Fibroblast of gingiva (primary cell): ENCODE measurements around the gene HIGD1B.
A peak's percentile ranks its signal among the peaks of the same experiment; 100 is the strongest.

Source experiments
- DNase-seq: peaks from one replicate; pipeline ENCODE4 v3.0.0-alpha.2; 2011; ENCODE audit warnings: low read depth

The HIGD1B gene

DNA sequence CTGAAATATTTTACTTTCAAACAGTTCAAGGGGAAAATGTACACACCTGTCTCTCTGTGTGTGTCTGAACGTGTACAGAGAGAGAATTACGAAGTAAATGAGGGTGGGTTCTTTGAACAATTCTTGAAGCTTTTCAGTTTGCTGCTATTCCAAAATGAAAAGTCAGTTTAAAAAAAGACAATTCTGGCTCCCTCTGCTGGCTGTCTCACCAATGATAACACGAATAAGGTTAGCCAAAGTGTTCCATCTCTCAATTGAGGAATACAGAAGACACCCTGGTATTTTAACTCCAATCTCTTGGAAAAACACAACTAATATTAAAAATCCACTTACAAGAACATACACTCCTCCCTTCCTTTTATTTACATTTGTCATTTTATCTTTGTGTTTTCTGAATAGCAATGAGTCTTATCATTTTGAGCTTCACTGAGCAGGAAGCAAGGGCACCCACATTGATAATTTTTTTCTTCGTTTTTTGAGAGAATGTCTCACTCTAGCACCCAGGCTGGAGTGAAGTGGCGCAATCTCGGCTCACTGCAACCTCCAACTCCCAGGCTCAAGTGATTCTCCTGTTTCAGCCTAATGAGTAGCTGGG lies 31.0 kb downstream of the HIGD1B start:
- DNase-seq = peak; percentile 21

DNA sequence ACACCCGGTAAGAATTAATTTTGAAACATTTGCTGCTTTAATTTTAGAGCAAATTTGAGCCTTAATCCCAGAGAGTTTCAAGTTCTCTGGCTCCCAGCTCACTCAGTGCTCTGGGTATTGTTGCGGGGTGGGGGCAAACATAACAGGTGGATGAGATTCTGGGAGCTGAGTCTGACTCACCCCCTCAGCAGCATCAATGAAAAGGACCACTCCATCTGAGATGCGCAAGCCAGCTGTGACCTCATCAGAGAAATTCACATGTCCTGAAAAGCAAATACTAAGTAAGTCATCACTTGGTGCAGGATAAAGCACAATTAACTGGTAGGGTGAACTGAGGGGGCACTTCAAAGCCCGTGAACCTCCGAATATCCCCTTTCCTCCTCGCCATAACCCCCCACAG lies 31.7 kb downstream of the HIGD1B start:
- DNase-seq = no peak

- DNase-seq = no peak
Measured at GRCh38 chr17:44880062-44880461, 32.4 kb downstream of the HIGD1B start.

DNA sequence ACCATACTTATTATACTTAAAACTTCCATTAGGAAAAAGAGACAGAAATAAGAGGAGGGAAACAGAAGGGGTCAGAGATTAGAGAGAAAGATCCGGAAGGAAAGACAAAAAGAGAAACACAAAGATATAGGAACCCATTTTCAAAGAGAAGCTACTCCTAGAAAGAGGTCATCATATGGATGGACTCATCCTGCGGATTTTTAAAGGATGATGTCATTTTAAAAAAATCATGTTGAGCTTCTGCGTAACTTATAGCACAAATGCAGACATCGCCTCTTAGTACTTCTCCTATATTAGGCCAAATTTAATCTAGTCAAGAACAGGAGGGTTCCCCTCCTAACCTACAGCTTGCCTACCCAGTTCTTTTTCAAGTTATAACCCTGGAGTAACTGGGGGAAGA lies 33.5 kb downstream of the HIGD1B start:
- DNase-seq = no peak

GRCh38 chr17:44884941-44885340 lies 37.3 kb downstream of the HIGD1B start:
- no peak for DNase-seq

DNA sequence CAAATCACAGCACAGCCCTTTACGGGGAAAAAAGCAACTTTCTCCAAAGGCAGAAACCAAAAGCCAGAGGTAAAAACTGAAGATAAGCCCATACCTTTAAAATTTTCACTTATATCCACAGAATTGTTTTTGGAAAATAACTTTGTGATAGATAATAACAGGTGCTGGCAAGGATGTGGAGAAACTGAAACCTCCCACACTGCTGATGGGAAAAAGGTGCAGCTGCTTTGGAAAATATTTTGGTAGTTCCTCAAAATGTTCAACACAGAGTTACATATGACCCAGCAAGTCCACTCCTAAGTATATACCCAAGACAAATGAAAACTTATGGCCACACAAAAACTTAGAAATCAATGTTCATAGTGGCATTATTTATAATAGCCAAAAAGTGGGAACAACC lies 39.3 kb downstream of the HIGD1B start:
- no peak for DNase-seq

DNA sequence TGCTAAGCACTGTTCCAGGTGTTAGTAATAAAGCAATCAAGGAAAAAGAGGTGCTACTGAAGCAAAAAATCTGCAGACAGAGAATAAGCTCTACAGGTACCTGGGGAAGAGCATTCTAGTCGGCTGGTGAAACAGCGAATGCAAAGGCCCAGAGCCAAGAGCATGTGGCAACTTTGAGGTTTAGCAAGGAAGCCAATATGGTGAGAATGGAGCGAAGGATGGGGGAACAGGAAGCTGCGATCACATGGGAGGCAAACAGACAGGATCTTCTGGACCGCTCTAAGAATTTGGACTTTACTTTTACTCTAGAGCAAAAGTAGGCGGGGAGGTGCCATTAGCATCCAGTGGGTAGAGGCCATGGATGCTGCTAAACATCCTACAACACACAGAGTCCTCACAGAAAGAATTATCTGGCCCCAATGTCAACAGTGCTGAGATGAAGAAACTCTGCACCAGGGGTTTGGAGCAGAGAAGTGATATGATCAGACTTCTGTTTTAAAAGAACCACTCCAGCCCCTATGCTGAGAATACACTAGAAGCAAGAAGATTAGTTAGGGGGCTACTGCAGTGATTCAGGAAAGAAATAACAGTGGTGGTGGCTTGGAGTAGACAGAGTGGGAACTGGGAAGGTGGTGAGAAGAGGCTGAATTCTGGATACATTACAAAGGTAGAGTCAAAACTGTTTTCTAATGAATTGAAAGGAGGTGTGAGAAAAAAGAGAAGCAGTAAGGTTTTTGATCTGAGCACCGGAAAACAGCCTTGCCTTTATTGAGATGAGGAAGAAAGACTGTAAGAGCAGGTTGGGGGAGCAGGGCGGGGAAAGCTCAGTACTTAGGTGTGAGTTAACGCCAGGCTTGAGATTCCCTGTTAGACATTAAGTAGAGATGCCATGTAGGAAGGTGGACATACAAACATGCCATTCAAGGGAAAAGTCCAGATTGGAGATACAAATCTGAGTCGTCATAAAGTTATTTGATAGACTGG lies 40.6 kb downstream of the HIGD1B start:
- DNase-seq = no peak

DNA sequence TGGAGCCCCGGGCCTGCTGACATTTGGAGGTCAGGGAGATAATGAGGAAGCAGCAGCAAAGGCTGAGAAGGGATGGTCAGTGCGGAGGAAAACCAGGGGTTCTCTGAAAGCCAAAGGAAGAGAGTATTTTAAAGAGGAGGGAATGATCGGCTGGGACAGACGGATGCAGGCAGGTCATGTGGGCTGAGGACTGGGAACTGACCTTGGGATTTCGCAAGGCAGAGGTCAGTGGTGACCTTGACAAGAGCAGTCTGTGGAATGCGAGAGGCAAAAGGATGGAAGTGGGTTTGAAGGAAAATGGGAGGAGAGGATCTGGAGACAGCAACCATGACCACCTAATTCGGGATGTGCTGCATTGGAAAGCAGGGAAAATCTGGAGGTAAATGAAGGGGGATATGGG lies 41.3 kb downstream of the HIGD1B start:
- no peak for DNase-seq

GRCh38 chr17:44892250-44892649 lies 44.6 kb downstream of the HIGD1B start:
- no peak for DNase-seq

GRCh38 chr17:44894642-44895041 lies 47.0 kb downstream of the HIGD1B start:
- DNase-seq = no peak

- DNase-seq = peak; percentile 30
Measured at GRCh38 chr17:44898768-44899073, 51.0 kb downstream of the HIGD1B start.

- DNase-seq = peak; percentile 89
Measured at GRCh38 chr17:44899074-44899782, 51.5 kb downstream of the HIGD1B start, which contains the start of gene EFTUD2. EFTUD2 (minus strand) TSS chr17:44899445; CDS start chr17:44894521, 4,924 bp downstream.
